ENCODE measurements around the gene C16orf89. TPM values are rescaled to one million over a fixed set of nuclear protein-coding genes. Genes with fewer than 3 reads are reported as not detected.

Gene C16orf89
- total RNA-seq, 1 experiment from 2014 or later, result not detected

GRCh38 chr16:5004311-5004710 is 61.4 kb downstream of the C16orf89 start:
- no peaks in the 10 kb centered on the region for H3K4me1 ChIP-seq
- DNase-seq, result no peak
- no peak overlapping the region for H3K27ac Mint-ChIP-seq (ENCODE audit: unreplicated experiment)
- no peaks in the 10 kb centered on the region for H3K36me3 ChIP-seq (ENCODE audit: control insufficient read depth, insufficient read depth, low read length)
- H3K4me3 ChIP-seq (ENCODE audit: low read depth, low read length), result no peak overlapping the region
- BruUV-seq (replicated peaks), result no TSS peak
- H3K9me3 ChIP-seq, result no peaks in the 10 kb centered on the region
- POLR2A ChIA-PET, result no interaction called here
- TF ChIP-seq CTCF (IDR thresholded peaks at IDR 0.05; ENCODE audit: insufficient read depth in 1 of 2, low read depth in 1 of 2, low read length in 1 of 2, severe bottlenecking in 1 of 2, unreplicated experiment in 1 of 2), result no peak
- no peaks in the 10 kb centered on the region for H3K36me3 Mint-ChIP-seq (ENCODE audit: insufficient read depth, unreplicated experiment)
- no peaks in the 10 kb centered on the region for H3K4me1 Mint-ChIP-seq (ENCODE audit: low read depth, unreplicated experiment)
- no peak overlapping the region for H3K4me3 Mint-ChIP-seq (ENCODE audit: unreplicated experiment)
- no peaks in the 10 kb centered on the region; the same call in 1 of the 2 replicates for H3K27me3 ChIP-seq (replicated peaks; ENCODE audit: control insufficient read depth, insufficient read depth, low read length)
- no peaks in the 10 kb centered on the region for H3K9me3 Mint-ChIP-seq (ENCODE audit: unreplicated experiment)
- intact Hi-C loops (cut with micrococcal nuclease; ENCODE audit: unreplicated experiment), result no loop called here
- CTCF ChIA-PET, result no interaction called here
- H3K27me3 Mint-ChIP-seq (ENCODE audit: insufficient read depth, unreplicated experiment), result peaks cover 5% of the 10 kb centered on the region

GRCh38 chr16:5003828-5004227 is 61.9 kb downstream of the C16orf89 start:
- Mint-ChIP-seq H3K9me3 (ENCODE audit: unreplicated experiment) (no peaks in the 10 kb centered on the region), H3K27me3 (ENCODE audit: insufficient read depth, unreplicated experiment) (peaks cover 6% of the 10 kb centered on the region), H3K27ac (ENCODE audit: unreplicated experiment) (no peak overlapping the region), H3K4me1 (ENCODE audit: low read depth, unreplicated experiment) (no peaks in the 10 kb centered on the region), H3K4me3 (ENCODE audit: unreplicated experiment) (no peak overlapping the region), H3K36me3 (ENCODE audit: insufficient read depth, unreplicated experiment) (no peaks in the 10 kb centered on the region)
- intact Hi-C loops (cut with micrococcal nuclease; ENCODE audit: unreplicated experiment), result no loop called here
- H3K27me3 ChIP-seq (replicated peaks; ENCODE audit: control insufficient read depth, insufficient read depth, low read length), result no peaks in the 10 kb centered on the region; the same call in 1 of the 2 replicates
- no peak overlapping the region for H3K4me3 ChIP-seq (ENCODE audit: low read depth, low read length)
- no peak for DNase-seq
- BruUV-seq (replicated peaks), result no TSS peak
- no peaks in the 10 kb centered on the region for H3K9me3 ChIP-seq
- no peaks in the 10 kb centered on the region for H3K4me1 ChIP-seq
- ChIA-PET POLR2A (no interaction called here), CTCF (no interaction called here)
- no peak for TF ChIP-seq CTCF (IDR thresholded peaks at IDR 0.05; ENCODE audit: insufficient read depth in 1 of 2, low read depth in 1 of 2, low read length in 1 of 2, severe bottlenecking in 1 of 2, unreplicated experiment in 1 of 2)
- H3K36me3 ChIP-seq (ENCODE audit: control insufficient read depth, insufficient read depth, low read length), result no peaks in the 10 kb centered on the region

GRCh38 chr16:5003211-5003610 is 62.5 kb downstream of the C16orf89 start:
- no peak overlapping the region for H3K27ac Mint-ChIP-seq (ENCODE audit: unreplicated experiment)
- no peak overlapping the region for H3K4me3 ChIP-seq (ENCODE audit: low read depth, low read length)
- intact Hi-C loops (cut with micrococcal nuclease; ENCODE audit: unreplicated experiment), result no loop called here
- no peaks in the 10 kb centered on the region for H3K9me3 Mint-ChIP-seq (ENCODE audit: unreplicated experiment)
- H3K27me3 ChIP-seq (replicated peaks; ENCODE audit: control insufficient read depth, insufficient read depth, low read length), result no peaks in the 10 kb centered on the region; the same call in 1 of the 2 replicates
- no peaks in the 10 kb centered on the region for H3K4me1 Mint-ChIP-seq (ENCODE audit: low read depth, unreplicated experiment)
- TF ChIP-seq CTCF (IDR thresholded peaks at IDR 0.05; ENCODE audit: insufficient read depth in 1 of 2, low read depth in 1 of 2, low read length in 1 of 2, severe bottlenecking in 1 of 2, unreplicated experiment in 1 of 2), result no peak
- POLR2A ChIA-PET, result no interaction called here
- H3K4me3 Mint-ChIP-seq (ENCODE audit: unreplicated experiment), result no peak overlapping the region
- H3K36me3 Mint-ChIP-seq (ENCODE audit: insufficient read depth, unreplicated experiment), result no peaks in the 10 kb centered on the region
- CTCF ChIA-PET, result no interaction called here
- DNase-seq, result no peak
- no peaks in the 10 kb centered on the region for H3K4me1 ChIP-seq
- H3K27me3 Mint-ChIP-seq (ENCODE audit: insufficient read depth, unreplicated experiment), result peaks cover 8% of the 10 kb centered on the region
- H3K36me3 ChIP-seq (ENCODE audit: control insufficient read depth, insufficient read depth, low read length), result no peaks in the 10 kb centered on the region
- no TSS peak for BruUV-seq (replicated peaks)
- H3K9me3 ChIP-seq, result no peaks in the 10 kb centered on the region
